HG02840 (cell line): ENCODE data around the gene PROM1.

Source experiments
- ATAC-seq: cut with Tn5 transposase; IDR thresholded peaks from one replicate; pipeline ENCODE4 v1.9.1; 2021; ENCODE audit warnings: mild to moderate bottlenecking, moderate library complexity, moderate number of reproducible peaks; ENCODE audit not compliant: unreplicated experiment, low FRiP score

Gene PROM1

DNA sequence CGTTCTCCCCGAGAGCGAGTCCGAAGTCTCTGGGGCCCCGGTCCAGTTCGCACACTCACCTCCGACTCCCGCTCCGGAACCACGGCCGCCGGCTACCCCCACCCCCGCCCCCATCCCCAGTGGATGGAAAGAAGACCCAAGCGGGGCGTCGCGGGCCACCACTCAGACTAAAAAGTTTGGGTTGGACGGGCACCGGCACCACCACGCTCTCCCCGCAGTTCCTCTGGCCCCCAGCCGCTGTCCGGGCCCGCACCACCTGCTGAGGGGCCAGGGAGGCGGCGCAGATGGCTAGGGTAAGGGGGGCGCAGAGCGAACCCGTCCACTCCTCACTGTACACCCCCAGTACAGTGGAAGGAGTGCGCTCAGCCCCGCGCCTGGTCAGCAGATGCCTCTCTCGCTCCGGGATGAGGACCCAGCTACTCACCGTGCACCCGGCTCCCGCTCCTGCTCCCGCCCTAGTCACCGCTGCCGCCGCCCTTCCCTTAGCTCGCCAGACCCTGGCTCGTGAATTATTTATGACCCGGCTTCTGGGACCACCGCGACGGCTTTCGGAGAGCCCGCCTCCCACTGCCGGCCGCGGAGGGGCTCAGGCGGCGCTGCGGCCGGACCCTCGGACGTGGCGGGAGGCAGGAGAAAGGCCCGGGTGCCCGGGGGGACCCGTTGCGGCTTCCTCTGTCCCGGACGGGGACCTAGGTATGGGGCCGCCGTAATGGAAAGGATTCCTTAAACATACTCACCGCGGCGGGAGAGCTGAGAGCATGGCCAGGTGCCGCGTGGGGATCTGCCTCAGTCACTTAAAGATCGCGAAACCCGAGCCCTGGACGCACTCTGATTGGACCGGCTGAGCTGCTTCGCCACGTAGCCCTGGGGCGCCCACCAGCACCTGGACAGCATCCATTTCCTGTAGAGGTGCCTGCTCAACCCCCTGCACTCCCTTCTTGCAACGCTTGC, at the start of gene PROM1:
TSS of gene PROM1 (minus strand) at position 783 of the 951 bp plus-strand sequence. CDS start 8,117 bp downstream, outside the sequence.
- ATAC-seq, result no peak

GRCh38 chr4:16133406-16133805, 49.6 kb upstream of the PROM1 start:
- ATAC-seq, result no peak

GRCh38 chr4:16131293-16131692, 47.5 kb upstream of the PROM1 start:
- no peak for ATAC-seq

- ATAC-seq, result no peak
Observed at GRCh38 chr4:16129336-16129735, 45.5 kb upstream of the PROM1 start.

GRCh38 chr4:16126714-16127113, 42.9 kb upstream of the PROM1 start:
- ATAC-seq, result no peak

DNA sequence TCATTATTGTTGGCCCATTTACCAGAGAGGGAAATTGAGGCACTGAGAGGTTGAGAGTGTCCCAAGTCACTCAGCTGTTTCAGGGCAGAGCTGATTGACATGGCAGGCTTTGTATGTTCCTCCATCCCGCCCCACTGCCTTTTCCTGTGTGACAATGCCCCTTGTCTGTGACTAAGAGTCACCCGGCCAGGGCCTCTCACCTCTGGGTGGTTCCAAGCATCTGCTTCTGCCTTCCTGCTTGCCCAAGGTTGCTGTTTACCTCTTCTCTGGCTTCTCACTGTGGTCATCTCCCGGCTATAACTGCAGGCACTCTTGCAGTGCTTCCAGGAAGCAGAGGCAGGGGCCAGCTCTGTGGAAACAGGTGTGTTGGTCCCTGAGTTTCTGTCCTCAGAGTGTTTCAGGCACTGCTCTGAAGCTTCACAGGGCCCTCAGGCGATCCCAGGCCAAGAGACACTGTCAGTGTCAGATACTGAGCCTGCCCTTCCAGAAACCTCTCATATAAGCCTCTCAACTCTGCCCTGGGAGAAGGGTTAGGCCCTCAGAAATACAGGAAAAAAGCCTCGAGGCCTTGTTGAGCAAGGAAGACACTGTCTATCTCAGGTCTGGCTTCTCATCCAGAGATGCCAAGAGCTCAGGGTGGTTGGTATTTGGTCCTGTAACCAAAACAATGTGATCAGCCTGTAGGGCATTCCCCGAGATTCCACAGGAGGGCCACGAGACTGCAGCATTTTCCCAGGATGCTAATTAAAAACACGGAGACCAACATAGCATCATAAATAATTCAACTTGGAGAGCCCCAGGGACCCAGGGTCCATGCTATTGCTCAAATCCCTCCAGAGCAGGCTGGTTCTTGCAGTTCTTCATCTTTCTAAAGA, 42.0 kb upstream of the PROM1 start:
- ATAC-seq, result no peak

DNA sequence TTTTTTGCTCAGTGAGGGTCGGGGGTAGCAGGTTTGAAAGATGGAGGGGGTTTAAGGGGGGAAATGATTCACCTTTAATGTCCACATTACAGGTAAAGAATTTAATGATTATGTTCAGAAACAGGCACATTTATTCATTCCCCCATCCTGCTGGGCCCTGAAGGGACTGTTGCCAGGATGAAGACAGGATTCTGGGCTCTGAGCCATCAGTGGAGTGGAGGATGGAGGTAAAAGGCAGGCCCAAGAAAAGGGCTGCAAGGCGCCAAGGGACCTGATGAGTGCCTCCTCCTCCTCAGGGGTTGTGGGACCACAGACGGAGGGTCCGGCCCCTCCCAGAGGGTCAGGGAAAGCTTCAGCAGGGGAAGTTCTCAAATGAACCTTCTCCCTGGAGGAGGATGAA, 40.4 kb upstream of the PROM1 start:
- ATAC-seq, result no peak

DNA sequence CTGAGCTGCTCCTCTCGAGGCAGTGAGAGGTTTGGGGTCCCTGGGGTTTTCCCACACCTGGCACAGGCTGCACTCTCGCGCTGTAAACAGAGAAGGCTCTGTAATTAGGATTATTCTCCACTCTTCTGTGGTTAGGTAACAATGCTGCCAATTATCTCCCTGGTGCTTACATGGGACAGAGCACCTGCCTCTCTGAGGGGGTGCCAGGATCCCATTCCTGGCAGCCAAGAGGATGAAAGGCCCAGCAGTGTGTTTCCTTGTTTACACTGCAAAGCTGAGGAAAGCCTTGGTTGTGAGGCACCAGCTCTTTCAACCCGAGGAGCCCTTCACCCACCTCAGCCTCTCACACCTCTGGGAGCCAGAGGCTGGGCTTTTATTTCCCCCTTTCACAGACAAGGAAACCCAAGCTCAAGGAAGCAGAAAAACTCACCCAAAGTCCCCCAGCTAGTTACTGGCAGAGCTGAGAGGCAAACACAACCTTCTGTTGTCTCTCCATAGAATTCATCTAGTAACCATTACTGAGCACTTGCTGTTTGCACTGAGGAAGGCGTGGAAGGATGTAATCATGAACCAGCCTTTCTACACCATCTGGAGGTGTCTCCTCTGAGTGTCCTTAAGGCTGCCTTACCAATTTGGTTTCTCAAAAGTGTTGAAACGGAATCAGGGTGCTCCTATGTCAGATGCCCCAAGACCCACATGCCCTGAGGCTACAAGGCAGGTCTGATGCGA, 39.7 kb upstream of the PROM1 start:
- no peak for ATAC-seq

DNA sequence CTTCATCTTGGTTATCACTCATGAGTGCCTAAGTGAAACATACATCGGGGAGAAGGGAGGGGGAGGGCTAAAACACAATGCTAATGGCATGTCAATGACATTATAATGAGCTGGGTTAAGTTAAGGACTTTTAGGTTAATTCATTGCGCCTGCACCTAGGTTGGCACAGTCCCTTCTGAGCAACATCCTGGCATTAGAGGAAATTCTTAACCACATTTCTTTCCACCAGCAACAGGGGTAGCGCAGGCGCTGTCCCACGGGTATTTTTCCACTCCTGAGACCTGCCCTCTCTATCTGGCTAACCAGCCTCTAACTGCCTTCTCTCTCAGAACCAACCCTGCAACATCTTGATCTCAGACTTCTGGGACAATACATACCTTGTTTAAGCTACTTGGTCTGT, 39.0 kb upstream of the PROM1 start:
- ATAC-seq, result no peak

GRCh38 chr4:16122308-16122711, 38.5 kb upstream of the PROM1 start:
- ATAC-seq, result no peak

DNA sequence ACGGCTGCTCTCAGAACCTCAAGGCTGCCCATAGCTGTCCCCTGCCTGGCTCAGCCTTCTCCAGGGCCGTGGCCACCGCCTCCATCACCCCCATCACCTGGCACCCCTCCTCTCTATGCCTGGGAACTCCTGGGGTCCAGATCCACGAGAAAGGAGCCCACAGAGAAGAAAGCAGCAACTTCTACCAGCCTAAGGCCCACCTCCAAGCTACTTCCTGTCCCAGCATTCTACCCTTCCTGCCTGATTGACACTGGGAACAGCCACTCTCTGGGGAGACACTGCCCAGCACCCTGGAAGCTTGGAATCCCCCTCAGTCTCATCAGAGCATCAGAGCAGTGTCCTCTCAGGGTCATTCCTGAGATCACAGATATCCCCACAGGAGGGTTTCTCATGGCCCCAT, 36.9 kb upstream of the PROM1 start:
- no peak for ATAC-seq

GRCh38 chr4:16119981-16120380, 36.2 kb upstream of the PROM1 start:
- ATAC-seq, result no peak

DNA sequence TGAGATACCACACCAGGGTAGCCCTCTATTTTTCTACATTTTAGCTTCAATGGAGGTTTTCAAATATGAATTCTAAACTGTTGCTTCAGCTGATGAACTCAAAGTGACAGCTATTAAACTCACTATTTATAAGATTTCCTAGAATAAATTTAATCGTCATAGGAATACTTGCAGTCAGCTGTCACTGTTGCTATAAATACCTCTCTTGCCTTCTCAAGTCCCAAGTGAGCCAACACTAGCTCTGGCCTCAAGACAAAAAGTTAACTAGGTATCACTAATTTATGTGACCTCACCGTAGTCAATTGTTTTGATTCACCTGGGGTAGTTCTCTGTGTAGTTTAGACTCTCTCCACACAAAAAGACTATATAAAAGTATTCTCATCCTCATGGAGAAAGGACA, 34.3 kb upstream of the PROM1 start:
- ATAC-seq, result no peak

GRCh38 chr4:16117164-16117563, 33.3 kb upstream of the PROM1 start:
- ATAC-seq, result no peak

GRCh38 chr4:16116493-16116990, 32.7 kb upstream of the PROM1 start:
- no peak for ATAC-seq

GRCh38 chr4:16116019-16116418, 32.2 kb upstream of the PROM1 start:
- ATAC-seq, result no peak

DNA sequence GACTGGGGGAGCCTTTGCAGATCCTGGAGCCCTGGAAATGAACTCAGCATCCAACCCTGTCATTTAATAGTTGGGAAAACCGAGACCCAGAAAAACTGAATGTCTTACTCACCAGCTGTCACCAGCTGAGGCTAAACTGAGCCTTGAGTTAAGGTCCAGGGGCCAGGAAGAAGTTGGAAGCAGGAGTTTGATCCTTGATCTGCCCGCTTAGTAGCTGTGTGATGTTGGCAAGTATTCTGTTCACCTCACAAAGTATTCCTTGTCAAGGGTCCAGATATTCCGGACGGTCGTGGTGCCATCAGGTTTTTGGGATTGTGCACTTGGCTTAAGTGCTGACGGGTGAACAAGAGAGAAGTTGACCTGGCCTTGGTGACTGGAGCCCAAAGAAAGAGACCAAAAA, 30.7 kb upstream of the PROM1 start:
- no peak for ATAC-seq

GRCh38 chr4:16113741-16114140, 29.9 kb upstream of the PROM1 start:
- no peak for ATAC-seq

- ATAC-seq, result no peak
Observed at GRCh38 chr4:16111533-16111932, 27.7 kb upstream of the PROM1 start.

- no peak for ATAC-seq
Observed at GRCh38 chr4:16110661-16111290, 27.0 kb upstream of the PROM1 start.
